Inflammatory macrophage (primary cell): Measurements from ENCODE around the gene VAMP2.

ENCODE experiments used
- DNase-seq, 2 donors: peaks; one replicate each; pipeline ENCODE4 v3.0.0-alpha.2; 2020 to 2022
- total RNA-seq, 18 experiments: gene quantifications; one replicate each; lab custom pipeline; 2026; ENCODE audit warnings: mixed read lengths in 6 of 18, inconsistent platforms in 2 of 18; lab: John Stamatoyannopoulos, UW

VAMP2 gene, protein sequence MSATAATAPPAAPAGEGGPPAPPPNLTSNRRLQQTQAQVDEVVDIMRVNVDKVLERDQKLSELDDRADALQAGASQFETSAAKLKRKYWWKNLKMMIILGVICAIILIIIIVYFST
- 0.88 to 6.6 (median 2.6) reads per million in 18 experiments for total RNA-seq

DNA sequence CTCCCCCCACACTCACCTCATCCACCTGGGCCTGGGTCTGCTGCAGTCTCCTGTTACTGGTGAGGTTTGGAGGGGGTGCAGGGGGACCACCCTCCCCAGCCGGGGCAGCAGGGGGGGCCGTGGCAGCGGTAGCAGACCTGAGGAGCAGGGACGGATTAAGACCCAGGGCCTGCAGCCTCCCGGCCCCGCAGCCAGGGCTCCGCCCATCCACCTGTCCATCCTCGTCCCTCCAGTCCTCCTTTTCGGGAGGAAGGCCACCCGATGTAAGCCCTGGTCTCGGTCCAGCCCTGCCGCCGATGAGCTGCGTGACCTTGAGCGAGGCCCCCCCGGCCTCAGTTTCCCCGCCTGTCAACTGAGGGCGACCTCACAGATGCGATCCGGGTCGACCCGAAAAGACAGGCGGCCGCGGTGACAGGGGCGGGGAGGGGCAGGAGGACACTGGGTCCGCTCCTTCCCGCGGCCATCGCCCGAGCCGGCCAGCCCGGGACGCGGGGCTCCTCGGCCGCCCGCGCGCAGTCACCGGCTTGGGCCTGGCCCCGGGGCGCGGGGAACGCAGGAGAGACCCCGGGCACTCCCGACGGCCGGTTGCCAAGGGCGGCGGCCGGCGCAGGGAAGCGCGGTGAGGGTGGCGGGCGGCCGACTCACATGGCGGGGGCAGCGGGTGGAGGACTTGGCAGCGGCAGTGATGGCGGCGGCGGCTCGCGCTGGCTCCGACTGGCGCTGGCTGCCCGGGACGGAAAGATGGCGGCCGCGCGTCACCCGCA lies at the start of gene VAMP2:
Gene VAMP2 (minus strand): TSS at position 716 of the 764 bp plus-strand sequence. CDS start 69 bp downstream, at position 647.
- DNase-seq = peak; percentile 63 to 78

DNA sequence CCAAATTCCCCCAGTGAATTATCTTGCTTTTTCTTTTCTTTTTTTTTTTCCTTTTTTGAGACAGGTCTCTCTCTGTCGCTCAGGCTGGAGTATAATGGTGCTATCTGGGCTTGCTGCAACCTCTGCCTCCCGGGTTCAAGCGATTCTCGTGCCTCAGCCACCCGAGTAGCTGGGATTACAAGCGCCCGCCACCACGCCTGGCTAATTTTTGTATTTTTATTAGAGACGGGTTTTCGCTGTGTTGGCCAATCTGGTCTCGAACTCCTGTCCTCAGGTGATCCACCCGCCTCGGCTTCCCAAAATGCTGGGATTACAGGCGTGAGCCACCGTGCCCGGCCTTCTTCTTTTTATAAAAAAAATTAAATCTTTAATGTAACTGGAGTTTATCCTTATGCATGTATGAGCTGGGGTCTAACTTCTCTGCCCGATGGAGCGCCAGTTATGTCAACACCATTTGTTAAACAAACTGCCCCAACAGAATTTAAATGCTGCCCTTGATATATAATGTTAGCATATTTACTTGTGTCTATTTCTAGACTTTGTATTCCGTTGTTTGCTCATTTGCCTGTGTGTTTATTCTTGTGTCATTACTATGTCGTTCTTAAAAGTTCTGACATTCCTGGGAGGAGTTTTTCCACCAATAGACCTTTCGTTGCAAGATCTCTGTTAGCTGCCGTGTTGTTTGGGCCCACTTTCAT lies 48.2 kb upstream of the VAMP2 start:
- DNase-seq = no peak

DNA sequence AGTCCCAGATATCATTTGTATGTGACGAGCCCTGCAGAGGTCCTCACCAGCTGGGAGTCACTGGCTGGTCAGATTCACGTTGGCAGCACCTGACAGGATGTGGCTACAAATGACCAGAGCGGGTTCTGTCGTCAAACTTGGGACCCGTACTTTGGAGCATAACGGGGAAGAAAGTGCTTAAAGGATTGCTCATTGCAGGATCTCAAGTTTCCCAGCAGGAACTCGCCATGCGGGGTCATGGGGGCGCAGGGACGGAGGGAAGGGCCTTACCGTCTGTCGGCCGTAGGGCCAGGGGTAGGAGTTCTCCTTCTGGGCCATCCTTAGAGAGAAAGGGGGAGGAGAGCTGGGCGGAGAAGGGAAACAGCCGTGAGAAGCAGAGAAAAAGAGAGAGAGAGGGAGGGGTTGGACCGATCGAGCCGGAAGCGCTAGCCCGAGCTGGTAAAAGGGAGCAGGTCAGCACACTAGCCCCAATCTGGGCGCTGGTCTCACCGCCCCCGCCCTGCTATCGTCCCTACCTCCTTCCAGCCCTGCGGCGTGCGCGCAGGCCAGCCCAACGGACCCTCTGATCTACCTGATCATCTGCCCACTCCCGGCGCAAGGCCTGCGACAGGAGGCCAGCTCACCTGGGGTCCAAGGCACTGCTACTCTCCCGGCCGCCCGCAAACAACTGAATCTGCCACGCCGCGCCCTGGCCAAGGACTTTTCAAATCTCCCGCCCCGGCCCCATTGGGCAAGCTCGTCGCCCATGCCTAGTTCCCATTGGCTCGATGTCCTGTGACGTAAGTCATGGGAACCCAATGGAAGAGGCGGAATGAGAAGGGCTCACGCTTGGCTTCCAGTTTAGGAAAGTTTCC lies 47.4 kb upstream of the VAMP2 start, which contains the start of gene AURKB:
Gene AURKB (minus strand): TSS at position 669 of the 854 bp plus-strand sequence. CDS start 351 bp downstream, at position 318.
- DNase-seq = peak; percentile 95 to 96

DNA sequence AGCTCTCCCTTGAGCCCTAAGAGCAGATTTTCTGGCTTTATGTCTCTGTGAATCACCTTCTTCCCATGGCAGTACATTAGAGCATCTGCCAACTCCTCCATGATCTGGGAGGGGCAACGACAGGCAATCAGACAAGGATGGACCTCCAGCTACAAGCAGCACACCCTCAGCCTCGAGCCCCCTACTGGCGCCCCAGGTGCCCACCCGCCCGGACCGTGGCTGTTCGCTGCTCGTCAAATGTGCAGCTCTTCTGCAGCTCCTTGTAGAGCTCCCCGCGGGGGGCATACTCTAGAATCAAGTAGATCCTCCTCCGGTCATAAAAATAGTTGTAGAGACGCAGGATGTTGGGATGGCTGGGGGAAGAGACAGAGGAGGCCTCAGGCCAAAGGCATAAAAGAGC lies 43.8 kb upstream of the VAMP2 start:
- no peak for DNase-seq

DNA sequence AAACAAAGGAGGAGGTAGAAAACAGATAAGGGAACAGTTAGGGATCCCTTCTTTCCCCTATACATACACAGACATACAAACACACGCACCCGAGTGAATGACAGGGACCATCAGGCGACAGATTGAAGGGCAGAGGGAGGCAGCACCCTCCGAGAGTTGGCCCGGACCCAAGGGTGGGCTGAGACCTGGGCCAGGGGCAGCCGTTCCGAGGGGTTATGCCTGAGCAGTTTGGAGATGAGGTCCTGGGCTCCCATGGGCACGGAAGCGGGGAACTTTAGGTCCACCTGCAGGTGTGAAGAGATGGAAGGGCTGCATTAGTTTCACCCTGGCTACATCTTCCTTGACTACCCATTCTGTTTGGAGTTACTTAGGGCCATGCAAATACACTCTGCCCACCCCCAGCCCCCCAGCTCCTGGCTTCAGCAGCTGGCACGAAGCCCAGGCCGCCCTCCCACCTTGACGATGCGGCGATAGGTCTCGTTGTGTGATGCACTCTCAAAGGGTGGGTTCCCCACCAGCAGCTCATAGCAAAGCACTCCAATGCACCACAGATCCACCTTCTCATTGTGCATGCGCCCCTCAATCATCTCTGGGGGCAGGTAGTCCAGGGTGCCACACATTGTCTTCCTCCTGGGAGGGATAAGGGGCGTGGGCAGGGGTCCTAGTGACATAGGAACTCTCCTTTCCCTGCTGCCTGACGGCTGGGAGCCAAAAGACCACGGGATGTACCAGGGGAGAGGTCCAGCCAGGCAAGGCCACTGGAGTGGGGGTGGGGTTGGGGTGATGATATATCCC lies 42.2 kb upstream of the VAMP2 start:
- no peak for DNase-seq

DNA sequence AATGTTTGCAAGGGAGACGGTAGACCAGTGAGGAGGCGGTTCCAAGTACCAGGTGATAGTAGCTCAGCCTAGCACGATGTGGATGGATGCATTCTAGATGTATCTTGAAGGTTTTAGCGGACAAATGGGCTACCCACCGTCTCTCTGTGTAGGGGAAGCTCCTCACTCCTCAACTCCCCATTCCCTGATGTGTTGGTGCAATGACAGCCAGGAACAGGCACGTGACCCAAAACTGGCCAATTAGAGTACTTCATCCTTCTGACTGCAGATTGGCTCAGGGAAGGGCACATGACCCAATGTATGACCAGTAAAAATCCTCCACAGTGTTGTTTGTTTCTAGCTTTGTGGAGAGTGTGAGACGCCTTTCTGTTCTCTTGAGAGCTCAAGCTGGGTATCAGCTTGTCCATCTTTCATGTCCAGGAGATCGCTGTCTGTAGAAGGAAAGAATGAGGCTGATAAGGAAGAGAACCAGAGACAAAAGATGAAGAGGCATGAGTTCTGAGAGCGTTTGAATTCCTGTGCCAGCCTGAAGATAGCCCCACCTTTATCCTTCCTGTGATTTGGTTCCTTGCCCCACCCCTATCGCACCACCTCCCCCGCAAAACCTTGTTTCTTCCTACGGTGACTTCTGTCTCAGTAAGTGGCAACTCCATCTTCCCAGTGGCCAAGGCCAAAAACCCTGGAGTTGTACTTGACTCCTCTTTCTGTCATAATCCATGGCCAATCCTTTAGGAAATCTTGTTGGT lies 29.5 kb upstream of the VAMP2 start:
- DNase-seq = peak; percentile 87 to 89

DNA sequence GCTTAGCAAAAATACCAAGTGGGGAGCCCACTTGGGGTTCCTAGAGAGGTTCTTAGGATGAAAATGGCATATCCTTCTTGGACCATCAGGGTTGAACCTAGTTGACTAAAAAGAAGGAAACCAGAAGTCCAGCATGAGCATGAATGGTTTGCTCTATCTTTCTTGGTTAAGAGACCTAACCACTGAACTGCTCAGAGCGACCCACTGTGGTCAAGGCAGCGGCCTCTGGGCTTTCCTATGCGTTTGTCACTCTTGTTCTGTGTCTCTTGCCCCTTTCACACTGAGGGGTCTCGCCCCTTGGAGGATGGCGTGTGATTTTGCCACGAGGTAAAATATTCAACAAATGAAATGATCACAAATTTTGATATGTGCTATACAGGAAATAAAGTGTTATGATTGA lies 27.8 kb upstream of the VAMP2 start:
- DNase-seq = no peak

DNA sequence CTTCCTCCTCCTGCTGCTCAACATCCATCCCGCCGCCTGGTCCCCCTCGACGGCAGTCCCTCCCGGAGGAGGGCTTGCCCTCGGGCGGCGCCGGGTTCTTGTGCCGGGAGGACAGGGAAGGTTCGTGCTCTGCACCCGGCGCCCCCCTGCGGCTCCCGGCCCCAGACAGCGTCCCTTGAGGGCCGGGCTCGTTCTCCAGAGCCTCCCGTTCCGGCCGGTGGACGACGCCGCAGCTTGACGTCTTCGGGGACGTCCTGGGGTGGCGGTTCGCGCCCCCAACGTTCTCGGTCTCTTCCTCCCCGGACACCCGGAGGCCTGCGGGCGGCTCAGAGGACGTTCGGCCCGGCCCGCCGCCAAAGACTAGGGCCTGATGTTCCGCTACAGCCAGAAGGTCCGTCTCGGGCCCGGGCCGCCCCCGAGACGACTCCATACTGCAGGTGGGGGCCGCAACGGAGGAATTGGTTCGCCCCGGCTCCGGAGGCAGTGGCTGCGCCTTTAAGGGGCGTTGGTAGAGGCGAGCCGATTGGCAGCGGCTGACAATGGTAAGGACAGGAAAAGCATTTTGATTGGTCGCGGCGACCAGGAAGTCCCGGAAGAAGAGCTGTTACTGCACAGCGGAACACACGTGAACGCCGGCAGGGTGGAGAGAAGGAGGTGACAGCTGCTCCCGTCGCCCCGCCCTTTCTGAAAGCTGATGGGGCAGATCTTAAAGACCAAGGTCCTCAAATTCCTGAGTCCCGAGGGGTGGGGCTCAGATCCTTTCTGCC lies 27.1 kb upstream of the VAMP2 start, which contains the start of gene BORCS6:
Gene BORCS6 (minus strand): TSS at position 470 of the 767 bp plus-strand sequence. CDS start 40 bp downstream, at position 430.
- DNase-seq = peak; percentile 97 to 98

DNA sequence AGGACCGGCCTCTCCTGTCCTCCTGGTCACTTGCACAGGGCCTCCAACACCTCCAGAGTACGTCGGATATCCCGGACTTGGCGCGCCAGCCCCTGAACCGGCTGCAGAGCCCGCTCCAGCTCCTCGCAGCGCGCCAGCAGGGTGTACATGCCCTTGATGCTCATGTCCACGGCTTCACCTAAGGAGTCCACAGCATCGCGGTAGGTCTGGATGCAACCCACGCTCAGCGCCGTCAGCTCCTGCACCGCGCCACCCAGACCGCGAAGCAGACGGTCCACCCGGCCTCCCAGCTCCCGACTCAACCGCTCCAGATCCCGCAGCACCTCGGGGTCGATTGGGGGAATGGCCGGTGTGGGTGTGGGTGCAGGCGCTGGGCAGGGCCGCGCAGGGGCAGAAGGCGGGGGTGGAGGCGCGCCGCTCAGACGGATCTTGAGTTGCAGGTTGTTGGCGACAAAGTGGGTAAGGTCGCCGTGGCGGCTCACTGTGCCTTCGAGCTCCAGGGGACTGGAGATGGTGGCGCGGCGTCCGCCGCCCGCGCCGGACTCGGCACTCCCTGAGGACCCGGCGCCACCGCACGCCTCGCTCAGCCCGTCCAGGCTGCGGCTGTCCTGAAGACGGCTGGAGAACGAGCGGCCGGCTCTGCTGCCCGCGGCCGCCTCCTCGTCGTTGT lies 26.4 kb upstream of the VAMP2 start:
- peak in 1 of 2 donors; percentile 14 for DNase-seq

DNA sequence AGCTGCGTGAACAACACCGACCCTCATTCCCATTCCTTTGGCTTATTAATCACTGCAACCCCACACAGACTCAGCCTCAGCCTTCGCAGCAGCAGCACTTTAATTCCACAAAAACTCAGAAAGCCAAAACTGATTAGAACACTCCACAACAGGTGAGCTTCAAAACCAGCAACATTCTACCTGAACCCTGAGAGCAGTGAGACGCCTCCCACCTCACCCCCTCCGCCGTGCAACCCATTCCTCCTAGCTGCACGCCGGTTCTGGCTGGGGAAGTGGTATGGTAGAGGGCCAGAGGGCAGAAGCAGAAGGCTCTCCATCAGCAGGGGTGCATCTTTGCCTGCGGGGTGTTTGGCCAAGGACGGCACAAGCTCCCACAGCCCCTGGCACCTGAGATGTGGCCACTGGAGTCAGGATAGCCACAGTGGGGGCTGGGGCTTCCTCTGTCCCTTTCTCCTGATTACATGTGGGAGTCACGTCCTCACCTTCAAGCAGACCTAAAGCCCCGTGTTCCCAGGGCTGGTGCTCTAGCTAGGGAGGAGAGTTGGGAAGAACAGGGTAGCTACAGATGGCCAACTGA lies 25.6 kb upstream of the VAMP2 start:
- no peak for DNase-seq

DNA sequence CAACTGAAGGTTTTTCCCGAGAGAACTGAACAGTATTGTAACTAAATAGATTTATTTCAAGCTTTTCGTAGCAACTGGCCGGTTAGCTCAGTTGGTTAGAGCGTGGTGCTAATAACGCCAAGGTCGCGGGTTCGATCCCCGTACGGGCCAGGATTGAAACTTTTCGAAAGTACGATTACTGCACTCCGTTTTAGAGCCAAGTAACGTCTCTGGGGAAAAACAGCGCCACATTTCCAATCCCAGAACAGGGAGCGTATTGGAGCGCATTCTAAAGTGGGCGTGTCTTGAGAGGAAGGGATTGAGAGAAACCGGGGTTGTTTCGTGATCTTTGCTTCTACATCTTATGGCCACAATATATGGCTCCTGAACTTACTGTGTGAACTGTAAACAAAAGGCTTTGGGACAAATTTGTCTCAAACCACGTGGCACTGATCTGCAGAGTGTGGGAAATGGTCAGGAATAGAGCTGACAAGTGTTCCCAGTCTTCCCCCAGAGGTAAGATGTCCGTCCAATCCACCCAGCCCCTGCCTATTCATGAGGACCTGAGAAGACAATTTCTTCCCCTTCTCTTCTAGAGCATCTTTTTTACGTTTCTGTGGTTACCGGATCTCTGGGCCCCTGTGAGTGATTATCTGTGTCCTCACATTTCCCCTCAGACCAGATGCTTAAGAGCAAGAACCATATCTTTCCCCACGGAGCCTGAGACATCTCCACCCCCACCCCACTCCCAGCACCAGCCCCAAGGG lies 24.9 kb upstream of the VAMP2 start:
- DNase-seq = peak; percentile 97 to 98

DNA sequence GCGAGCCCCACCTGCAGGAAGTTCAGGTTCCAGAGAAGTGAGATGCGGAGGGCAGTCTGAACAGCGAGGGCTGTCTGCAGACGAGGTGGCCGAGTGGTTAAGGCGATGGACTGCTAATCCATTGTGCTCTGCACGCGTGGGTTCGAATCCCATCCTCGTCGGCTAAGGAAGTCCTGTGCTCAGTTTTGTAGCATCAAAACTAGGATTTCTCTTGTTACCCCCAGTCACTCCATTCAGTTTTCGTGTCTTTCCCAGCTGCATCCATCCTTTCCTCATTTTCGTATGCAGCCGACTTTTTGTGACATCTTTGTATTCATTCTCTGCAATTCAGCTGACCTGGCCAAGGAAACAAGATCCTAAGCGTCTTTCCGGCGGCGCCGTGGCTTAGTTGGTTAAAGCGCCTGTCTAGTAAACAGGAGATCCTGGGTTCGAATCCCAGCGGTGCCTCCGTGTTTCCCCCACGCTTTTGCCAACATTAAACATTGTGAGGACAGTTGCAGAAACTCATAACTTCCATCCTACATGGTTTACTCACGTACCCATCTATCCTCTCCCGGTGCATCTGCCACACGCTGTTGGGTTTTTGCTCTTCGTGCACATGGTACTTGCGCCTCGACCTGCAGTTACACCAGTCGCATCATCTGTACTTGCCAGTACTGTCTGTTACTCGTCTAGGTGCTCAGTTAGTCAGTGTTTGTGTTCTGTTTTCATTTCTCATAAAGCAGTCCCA lies 24.2 kb upstream of the VAMP2 start:
- DNase-seq = peak; percentile 89 to 91

DNA sequence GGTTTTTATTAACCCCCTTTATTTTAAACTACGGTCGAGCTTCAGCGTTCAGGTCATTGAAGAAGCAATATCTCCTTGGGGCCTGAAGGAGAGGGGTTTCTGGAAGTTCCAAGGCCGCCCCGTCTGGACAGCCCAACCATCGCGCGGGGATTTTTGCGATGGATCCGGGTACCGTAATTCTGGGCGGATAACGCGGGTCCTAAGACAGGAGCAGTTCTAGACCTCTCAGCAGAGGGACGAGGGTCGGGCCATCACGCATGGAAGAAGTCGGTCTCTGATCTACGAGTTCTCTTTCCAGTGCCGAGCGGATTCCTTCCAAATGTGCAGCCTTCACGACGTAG lies 23.7 kb upstream of the VAMP2 start:
- DNase-seq = no peak

DNA sequence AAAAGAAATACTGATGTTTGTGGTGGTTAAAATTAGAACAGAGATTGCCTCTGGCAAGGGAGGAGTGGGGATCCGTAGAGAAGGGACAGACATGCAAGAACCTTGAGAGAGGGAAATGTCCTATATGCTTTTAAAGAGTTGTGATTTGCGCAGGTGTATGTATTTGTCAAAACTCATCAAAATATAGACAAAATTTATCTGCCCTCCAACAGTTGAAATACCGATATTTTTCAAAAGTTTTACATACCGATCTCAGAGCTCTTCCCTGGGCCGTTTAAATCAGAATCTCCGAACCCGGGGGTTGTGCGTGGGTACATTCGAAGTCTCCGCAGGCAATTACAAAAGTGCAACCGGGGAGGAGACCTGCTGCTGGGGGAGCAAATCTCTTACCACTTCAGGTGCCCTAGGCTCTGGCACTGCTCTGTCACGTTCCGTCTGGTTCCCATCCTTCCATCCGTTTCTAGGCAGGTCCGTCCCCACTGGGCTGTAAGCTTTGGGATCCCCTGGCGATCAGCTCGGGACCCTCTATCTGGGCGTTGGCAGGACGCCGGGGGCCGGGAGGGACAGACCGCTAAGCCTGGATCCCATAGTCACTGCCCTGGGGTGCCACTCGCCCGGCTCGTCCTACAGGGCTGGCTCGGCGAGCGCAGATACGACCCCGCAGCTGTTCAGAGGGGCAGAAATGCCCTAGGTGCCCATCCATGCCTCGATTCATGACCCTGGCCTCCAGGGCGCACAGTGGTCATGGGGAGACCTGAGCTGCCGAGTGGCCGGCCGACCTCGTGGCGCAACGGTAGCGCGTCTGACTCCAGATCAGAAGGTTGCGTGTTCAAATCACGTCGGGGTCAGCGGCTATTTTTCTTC lies 23.1 kb upstream of the VAMP2 start:
- peak; percentile 78 to 81 for DNase-seq

DNA sequence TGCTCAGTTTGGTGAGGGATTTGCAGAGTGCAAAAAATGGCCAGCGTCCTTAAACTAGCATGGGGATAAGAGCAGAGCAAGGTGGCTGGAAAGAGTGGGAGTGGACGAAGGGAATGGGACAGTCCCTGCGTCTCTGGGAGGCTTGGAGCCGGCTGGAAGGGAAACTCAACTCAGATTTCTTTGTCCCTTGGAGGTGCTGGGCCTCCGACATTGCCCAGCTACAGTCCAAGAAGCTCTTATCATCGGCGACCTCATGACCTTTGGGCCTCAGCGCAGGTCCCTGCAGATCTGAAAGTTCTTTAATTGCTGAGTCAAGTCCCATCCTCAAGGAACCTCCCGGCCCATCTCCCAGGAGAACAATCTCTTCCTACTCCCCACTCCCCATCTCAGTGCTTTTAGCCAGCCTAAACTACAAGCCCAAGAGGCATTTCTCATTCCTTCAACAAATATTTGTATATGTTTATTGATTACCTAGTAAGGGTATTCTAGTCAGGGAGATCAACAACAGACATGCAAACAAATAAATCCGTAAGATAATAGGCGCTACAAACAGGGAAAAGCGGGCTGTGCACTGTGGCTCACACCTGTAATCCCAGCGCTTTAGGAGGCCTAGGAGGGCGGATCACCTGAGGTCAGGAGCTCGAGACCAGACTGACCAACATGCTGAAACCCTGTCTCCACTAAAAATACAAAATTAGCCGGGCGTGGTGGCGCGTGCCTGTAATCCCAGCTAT lies 14.4 kb upstream of the VAMP2 start:
- DNase-seq = no peak
